DMS53 (cell line): ENCODE results near the gene PTPRJ.
"Not testable (repeated sequence)": the region's sequence is repeated elsewhere in the genome, so short reads cannot be mapped to it uniquely, and the experiment has no call there.

Experiments
- DNase-seq: peaks from one replicate; lab custom pipeline; 2025; lab: John Stamatoyannopoulos, UW

Gene PTPRJ

GRCh38 chr11:48165426-48165825 lies 185.1 kb downstream of the PTPRJ start:
- no peak for DNase-seq

GRCh38 chr11:48167380-48167779 lies 187.0 kb downstream of the PTPRJ start:
- DNase-seq, result no peak

- no peak for DNase-seq
Measured at GRCh38 chr11:48168815-48169214, 188.5 kb downstream of the PTPRJ start.

DNA sequence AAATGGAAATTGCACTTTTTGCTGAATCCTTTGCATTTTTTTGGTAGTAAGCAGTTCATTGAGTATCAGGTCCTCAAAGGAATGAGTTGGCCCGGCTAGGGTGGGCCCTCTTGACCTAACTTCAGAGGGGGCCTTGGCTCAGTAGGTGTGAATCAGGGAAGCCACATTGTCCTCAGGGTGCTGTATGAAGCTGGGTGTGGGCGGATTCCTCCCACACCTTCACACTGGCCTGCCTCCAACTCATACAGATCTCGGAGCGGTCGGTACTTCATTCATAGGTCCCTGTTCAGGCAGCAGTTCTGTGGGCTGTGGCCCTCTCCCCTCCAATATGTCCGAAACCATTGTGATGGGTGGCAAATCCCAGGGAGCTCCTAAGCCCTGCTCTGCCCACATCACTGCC lies 188.9 kb downstream of the PTPRJ start:
- DNase-seq, result no peak

- no peak for DNase-seq
Measured at GRCh38 chr11:48169717-48170116, 189.4 kb downstream of the PTPRJ start.

GRCh38 chr11:48170241-48171233 lies 190.2 kb downstream of the PTPRJ start:
- DNase-seq, result no peak

DNA sequence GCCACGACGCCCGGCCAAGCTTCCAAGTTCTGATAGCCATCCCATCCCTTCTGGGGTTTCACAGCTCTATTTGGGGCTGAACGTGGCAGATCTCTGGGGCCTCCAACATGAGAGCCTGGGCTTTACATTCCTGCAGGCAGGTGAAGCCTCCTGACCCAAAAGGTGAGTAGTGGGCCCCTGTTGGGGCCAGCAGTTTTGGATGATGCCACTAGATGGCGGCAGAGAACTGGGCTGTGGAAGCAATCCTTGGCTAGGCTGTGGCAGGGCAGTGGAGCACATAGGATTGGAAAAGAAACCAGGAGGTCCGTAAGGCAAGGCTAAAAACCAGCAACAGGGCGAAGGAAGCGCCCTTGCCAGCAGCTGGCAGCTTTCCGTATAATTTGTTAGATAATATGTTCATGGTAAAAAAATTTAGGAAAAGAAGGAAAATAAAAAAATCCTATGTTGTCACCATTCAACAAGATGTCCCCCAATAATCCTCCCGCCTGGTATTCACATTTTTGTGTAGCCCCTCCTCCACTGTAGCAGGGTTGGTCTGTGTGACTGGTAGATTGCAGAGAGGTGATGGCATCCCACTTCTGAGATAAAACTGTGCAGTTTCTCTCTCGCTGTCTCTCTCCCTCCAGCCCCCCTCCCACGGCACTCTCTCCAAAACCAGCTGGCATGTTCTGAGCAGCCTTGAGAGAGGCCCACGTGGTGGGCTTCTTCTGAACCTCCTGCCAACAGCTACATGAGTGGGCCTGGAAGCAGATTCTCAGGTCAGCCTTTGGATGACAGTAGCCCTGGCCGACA lies 192.7 kb downstream of the PTPRJ start:
- peak; percentile 73 for DNase-seq

DNA sequence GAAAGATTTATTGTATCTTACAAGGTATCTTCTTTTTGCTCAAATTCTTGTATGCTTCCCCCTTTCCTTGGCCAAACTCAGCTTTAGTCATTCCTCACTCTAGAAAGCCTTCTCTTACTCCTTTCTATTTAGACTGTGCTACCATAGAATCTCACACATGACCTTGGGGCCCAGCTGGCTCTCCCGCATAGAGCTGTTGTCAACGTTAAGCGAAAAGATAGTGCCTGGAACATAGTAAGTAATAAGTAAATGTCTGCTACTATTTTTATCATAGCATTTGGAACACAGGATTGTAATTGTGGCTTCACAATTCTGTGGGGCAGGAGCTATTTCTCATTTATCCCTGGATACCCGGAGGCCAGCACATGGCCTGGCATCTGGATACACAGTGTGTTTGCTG lies 197.3 kb downstream of the PTPRJ start:
- no peak for DNase-seq

- no peak for DNase-seq
Measured at GRCh38 chr11:48180627-48181026, 200.3 kb downstream of the PTPRJ start.

GRCh38 chr11:48182860-48183526 lies 202.6 kb downstream of the PTPRJ start:
- no peak for DNase-seq

DNA sequence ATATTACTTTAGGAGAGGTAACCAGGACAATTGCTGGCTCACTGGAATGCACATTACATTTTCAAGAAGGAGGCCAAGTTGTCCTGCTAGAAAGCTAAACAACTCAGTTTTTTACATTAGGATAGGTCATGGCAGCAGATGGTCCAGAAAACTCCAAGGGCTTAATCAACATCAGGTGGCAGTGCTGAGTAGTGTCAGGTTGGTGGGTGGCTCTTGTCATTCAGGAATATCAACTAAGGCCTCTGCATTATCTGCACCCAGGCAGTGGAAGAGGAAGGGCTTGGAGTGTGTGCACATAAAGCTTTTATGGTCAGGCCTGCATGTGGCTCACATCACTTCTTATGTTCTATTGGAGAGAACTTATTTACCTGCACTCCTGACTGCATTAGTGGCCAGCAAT lies 204.1 kb downstream of the PTPRJ start:
- DNase-seq, result peak; percentile 40

- DNase-seq, result not testable (repeated sequence)
Measured at GRCh38 chr11:48190906-48191654, 210.7 kb downstream of the PTPRJ start.

DNA sequence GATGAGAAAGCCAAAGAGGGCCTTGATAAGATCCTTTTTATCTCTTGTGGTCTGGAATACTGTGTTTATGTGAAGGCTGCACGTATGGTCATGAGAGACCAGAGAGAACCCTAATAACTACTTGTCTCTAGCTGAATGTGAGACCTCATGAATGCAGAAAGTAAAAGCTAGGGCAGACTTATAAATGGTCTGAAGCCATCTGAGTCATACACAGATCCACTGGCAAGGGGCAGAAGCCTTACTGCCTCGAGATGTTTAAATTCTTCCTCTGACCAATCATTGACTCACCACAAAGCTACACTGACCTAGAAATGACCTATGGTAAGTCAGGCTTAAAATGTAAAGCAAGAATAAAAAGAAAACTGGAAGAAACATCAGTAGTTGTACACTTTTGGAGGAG lies 213.5 kb downstream of the PTPRJ start:
- no peak for DNase-seq

DNA sequence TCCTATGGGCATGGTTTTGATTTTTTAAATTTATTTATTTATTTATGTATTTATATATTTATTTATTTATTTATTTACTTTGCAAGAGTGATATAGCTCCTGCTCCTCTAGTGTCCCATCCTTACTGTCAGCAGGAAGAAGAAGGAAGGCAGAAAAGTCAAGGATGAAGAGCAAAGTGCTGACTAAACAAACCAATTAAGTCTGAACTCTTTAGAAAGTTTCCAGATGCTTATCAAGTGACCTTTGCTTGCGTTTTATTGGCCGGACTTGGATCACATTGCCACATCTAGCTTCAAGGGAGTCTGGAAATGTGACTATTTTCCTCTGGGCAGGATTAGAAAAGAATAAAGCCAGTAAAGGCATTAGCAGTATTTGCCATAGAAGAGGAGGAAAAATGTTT lies 227.5 kb downstream of the PTPRJ start:
- DNase-seq, result no peak

- DNase-seq, result peak; percentile 7
Measured at GRCh38 chr11:48210052-48210451, 229.7 kb downstream of the PTPRJ start.

DNA sequence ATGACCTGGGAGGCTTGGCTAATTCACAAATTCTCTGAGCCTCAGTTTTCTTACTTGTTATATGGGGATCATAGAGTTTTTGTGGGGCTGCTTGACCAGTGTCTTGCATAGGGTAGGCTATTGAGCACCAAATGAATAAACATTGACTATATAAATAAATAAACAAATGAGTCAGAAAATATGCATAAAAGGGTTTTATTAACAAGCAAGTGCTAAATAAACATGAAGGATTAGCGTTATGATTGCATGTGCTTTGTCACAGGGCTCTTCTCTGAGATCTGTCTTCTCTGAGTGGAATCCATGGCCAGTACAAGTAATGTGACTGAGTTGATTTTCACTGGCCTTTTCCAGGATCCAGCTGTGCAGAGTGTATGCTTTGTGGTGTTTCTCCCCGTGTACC lies 236.2 kb downstream of the PTPRJ start, which contains the start of gene OR4B1:
TSS of gene OR4B1 (plus strand) at position 301 of the 400 bp plus-strand sequence. CDS start at position 301, 0 bp downstream.
- DNase-seq, result no peak
